ENCODE data around the gene GCGR. TPM values are rescaled to one million over a fixed set of nuclear protein-coding genes. Genes with fewer than 3 reads are reported as not detected.

GCGR gene
- not detected in 2 replicates for total RNA-seq (2014; rRNA removed; shearing (Covaris generic); ENCODE audit: low replicate concordance)

DNA sequence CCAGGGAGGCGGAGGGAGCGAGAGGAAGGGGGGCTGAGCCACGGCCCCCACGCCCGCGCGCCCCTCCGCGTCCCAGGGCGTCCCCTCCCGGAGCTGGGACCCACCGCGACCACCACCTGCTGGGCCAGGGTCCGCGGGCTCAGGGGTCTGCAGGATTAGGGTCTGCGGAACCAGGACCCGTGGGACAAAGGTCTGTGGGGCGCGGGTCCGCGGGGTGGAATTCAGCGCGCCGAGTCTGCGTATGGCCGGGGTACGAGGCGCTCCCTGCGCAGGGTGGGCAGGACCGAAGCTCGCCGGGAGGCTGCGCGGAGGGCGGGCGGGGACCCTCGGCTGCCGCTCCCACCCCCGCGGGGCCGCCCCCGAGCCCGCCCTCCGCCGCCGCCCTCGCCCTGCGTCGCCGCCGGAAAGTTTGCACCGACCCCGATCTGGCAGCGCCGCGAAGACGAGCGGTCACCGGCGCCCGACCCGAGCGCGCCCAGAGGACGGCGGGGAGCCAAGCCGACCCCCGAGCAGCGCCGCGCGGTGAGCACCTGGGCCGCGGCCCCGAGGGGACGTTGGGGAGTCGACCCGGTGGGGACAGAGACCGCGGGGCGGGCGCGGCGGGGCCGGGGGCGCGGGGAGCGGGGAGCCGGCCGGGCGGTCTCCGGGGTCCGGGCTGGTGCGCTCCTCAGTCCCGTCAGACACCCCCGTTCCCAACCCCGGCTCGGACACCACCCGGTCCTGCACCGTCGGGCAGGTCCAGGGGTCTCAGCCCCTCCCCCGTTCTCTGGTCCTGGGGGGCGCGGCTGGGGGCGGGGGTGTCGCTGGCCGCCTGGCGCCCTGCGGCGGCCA is at the start of gene GCGR:
Gene GCGR (plus strand): TSS at position 423 of the 831 bp plus-strand sequence. CDS start 4,869 bp downstream, outside the sequence.
- no peak for DNase-seq (ENCODE audit: low read depth)
- in situ Hi-C loops (cut with HindIII; ENCODE audit: low pct_unique_long_range_greater_than_20kb, low sequenced_read_pairs), result no loop called here

DNA sequence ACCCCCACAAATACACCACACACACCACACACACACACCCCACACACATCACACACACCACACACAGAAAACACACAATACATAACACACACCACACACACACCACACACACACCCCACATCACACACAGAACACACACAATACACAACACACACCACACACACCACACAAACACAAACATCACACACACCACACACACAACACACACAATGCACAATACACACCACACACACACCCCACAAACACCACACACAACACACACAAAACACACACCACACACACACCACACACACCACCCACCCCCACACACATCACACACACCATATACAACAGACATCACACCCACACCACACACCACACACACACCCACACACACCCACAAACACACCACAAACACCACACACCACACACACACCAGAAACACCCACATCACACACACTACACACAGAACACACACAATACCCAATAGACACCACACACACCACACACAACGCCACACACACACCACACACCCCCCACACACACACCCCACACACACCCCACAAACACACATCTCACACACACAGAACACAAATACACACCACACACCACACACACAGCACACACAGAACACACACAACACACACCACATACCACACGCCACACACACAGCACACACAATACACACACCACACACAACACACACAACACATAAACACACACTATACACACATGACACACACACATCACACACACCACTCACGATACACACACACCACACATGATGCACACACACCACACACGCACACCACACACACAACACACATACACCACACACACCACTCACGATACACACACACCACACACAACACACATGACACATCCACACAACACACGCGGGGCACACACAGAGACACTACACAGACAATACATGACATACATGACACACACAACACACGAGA is 11.0 kb upstream of the GCGR start:
- DNase-seq (ENCODE audit: low read depth), result no peak
- in situ Hi-C loops (cut with HindIII; ENCODE audit: low pct_unique_long_range_greater_than_20kb, low sequenced_read_pairs), result no loop called here

DNA sequence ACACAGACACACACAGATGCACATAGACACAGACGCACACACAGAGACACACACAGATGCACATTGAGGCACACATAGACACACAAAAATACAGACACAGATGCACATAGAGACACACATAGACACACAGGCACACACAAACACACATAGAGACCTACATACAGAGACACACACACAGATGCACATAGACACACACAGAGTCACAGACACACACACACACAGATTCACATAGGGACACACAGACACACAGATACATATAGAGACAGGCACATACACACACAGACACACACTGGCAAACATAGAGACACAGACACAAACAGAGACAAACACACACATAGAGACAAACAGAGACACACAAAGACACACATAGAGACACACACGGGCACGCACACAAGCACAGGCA is 9.9 kb upstream of the GCGR start:
- no peak for DNase-seq (ENCODE audit: low read depth)
- in situ Hi-C loops (cut with HindIII; ENCODE audit: low pct_unique_long_range_greater_than_20kb, low sequenced_read_pairs), result no loop called here

- peak; percentile 30 for DNase-seq (ENCODE audit: low read depth)
- in situ Hi-C loops (cut with HindIII; ENCODE audit: low pct_unique_long_range_greater_than_20kb, low sequenced_read_pairs), result no loop called here
Measured at GRCh38 chr17:81794509-81794908, 9.4 kb upstream of the GCGR start.

DNA sequence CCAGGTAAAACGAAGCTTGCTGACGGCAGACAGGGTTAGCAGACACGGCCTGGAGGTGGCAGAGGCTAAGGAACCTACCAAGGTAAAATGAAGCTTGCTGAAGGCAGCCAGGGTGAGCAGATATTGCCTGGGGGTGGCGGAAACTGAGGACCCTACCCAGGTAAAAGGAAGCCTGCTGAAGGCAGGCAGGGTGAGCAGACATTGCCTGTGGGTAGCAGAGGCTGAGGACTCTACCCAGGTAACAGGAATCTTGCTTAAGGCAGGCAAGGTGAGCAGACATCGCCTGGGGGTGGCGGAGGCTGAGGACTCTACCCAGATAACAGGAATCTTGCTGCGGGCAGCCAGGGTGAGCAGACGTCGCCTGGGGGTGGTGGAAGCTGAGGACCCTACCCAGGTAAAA is 2.6 kb upstream of the GCGR start:
- in situ Hi-C loops (cut with HindIII; ENCODE audit: low pct_unique_long_range_greater_than_20kb, low sequenced_read_pairs), result no loop called here
- no peak for DNase-seq (ENCODE audit: low read depth)

DNA sequence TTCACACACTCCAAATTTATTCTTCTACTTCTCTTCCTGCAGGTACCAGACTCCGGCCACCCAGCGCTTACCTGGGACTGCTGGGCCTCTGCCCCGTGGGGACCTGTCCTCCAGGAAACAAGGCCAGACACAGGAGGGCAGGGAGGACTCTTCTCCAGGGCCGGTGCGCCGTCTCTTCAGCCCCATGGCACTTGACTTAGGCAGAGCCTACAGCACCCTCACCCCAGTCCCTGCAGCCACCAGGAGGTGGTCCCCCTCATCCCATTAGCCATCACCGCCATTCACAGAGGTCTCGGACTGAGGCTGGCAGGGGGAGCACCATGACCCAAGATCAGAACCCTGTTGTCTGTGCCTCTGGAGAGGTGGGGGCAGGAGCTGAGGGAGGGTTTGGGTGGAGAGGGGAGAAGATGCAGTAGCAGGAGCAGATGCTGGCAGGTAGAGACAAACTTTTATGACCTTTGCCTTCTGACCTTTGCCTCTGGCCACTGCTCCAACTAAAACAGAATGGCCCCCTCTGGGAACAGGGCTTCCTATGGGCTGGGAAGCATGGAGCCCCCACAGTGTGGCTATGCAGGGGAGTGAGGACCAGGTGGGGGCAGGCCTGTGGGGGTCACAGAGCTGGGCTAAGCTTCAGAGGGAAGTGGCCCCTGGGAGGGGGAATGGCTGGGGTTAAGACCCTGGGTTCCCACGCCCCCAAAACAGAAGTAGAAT is 1.7 kb upstream of the GCGR start:
- in situ Hi-C loops (cut with HindIII; ENCODE audit: low pct_unique_long_range_greater_than_20kb, low sequenced_read_pairs), result no loop called here
- DNase-seq (ENCODE audit: low read depth), result no peak

DNA sequence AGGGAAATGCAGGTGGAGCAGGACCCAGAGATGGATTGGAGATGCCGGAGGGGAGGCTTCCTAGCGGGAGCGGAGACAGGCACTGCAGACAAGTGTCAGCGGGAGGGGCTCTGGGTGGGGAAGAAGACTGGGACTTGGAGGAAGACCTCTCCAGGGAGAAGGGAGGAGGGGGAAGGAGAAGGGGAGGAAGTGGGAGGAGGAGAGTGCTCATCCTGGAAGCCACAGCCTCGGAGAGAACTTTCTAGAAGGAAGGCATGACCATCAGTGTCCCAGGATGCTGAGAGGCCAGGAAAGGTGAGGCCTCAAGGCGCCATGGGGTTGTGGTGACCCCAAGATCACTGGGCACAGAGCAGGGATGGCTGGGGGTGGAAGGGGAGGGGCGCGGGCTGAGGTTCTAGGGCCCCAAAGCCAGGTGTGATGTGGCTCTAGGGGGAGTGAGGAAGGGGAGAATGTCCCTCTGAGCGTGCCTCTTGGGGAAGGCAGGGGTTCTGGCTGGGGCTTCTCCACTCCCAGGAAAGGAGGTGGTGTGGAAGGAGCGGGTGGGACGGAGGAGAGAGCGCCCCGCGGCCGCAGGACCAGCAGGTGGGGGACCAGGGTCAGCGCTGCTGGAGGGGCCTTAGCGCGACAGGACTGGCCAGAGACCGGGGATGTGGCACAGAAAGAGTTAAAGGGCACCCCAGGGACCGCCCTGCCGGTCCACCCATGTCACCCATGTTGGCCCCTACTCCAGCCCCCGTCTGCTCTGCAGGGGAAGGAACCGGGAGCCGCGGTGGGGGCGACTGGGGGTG is 900 bp upstream of the GCGR start:
- in situ Hi-C loops (cut with HindIII; ENCODE audit: low pct_unique_long_range_greater_than_20kb, low sequenced_read_pairs), result no loop called here
- no peak for DNase-seq (ENCODE audit: low read depth)

- in situ Hi-C loops (cut with HindIII; ENCODE audit: low pct_unique_long_range_greater_than_20kb, low sequenced_read_pairs), result no loop called here
- DNase-seq (ENCODE audit: low read depth), result no peak
Measured at GRCh38 chr17:81804559-81805399, 829 bp downstream of the GCGR start.

DNA sequence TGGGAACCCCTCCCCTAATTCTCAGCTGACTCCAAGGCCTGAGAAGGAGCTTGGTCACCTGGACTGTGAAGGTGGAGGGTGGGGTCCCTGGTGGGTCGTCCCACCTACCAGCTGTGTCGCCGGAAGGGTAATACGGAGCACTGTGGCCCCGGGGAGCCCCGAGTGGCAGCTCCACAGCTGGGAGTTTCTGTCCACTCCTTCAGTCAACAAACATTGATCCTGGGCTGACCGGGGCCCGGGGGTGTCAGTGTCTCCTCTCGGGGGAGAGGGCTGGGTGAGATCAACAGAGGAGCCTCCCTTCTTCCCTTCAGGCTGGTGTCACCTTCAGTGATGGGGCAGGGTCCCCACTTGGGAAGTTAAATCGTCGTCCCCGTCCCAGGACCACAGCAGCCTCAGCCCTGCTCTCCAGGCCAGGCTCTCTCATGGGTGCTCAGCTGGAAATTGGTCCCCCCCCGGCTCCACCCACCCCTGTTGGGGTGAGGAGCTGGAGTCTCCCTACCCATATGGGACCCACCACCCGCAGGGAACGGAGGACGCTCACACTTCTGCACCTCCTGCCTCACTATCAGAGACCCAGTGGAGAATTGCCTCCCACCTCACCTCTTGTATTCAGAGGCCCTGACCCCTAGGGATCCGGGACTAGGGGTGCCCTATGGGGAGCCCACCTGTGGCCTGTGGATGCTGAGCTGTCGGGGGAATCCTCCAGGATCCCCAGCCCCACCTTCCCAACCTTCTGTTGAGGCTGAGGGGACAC is 1.9 kb downstream of the GCGR start:
- DNase-seq (ENCODE audit: low read depth), result no peak
- in situ Hi-C loops (cut with HindIII; ENCODE audit: low pct_unique_long_range_greater_than_20kb, low sequenced_read_pairs), result no loop called here

- no peak for DNase-seq (ENCODE audit: low read depth)
Measured at GRCh38 chr17:81806461-81807209, 2.7 kb downstream of the GCGR start.

DNA sequence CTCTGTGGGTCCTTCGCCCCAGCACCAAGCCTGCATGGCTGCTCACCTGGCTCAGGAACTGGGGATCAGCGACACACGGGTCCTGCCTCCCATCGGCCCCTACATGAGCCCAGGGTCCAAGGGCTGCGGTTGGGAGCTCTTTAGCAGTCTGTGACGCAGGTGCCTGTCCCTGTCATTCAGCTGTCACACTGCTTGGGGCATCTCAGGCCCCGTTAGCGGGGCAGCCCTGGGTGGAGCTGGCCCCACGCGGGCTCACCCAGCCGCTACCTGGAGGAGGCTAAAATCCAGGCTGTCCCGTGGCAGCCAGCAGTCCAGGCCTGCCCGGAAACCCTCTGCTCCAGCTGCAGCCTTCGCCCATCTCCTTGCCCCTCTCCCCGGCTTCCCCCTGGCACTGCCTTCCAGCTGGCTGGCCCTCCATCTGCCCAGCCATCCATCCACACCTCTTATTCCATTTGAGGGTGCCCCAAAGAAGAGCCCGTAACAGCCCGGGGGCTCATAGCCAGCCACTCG is 3.3 kb downstream of the GCGR start:
- no peak for DNase-seq (ENCODE audit: low read depth)
- in situ Hi-C loops (cut with HindIII; ENCODE audit: low pct_unique_long_range_greater_than_20kb, low sequenced_read_pairs), result no loop called here

More at GRCh38 chr17:81806461-81807209, 2.7 kb downstream of the GCGR start:
- in situ Hi-C loops (cut with HindIII; ENCODE audit: low pct_unique_long_range_greater_than_20kb, low sequenced_read_pairs), result no loop called here

DNA sequence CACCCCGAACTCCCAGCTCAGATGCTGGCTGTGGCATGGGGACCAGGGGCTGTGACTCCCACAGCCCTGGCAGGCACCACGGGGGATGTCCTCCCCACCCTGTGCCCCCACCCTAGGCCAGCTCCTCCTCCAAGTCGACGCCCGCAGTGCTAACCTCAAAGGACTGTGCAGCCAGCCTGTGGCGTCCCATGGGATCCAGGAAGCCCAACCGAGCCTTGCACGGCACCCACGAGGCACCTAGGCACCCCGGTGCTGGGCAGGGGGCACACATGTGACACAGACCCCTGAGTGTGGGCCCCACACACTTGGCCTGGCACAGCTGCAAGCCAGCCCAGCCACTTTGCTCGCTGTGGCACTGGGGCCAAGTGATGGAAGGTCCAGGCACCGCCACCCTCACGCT is 3.9 kb downstream of the GCGR start:
- in situ Hi-C loops (cut with HindIII; ENCODE audit: low pct_unique_long_range_greater_than_20kb, low sequenced_read_pairs), result no loop called here
- no peak for DNase-seq (ENCODE audit: low read depth)

DNA sequence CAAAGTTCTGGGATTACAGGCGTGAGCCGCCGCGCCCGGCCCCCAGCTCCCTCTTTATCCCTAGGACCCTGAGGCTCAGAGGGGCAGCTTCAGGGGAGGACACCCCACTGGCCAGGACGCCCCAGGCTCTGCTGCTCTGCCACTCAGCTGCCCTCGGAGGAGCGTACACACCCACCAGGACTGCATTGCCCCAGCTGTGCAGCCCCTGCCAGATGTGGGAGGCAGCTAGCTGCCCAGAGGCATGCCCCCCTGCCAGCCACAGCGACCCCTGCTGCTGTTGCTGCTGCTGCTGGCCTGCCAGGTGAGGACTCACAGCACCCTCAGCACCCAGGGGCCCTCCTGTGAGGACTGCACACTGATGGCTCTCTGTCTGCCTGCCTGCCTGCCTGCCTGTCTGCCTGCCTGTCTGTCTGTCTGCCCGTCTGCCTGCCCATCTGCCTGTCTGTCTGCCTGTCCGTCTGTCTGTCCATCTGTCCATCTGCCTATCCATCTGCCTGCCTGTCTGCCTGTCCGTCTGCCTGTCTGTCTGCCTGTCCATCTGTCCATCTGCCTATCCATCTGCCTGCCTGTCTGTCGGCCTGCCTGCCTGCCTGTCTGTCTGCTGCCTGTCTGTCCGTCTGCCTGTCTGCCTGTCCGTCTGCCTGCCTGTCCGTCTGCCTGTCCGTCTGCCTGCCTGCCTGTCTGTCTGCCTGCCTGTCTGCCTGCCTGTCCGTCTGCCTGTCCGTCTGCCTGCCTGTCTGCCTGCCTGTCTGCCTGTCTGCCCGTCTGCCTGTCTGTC is 5.0 kb downstream of the GCGR start:
- in situ Hi-C loops (cut with HindIII; ENCODE audit: low pct_unique_long_range_greater_than_20kb, low sequenced_read_pairs), result no loop called here

DNA sequence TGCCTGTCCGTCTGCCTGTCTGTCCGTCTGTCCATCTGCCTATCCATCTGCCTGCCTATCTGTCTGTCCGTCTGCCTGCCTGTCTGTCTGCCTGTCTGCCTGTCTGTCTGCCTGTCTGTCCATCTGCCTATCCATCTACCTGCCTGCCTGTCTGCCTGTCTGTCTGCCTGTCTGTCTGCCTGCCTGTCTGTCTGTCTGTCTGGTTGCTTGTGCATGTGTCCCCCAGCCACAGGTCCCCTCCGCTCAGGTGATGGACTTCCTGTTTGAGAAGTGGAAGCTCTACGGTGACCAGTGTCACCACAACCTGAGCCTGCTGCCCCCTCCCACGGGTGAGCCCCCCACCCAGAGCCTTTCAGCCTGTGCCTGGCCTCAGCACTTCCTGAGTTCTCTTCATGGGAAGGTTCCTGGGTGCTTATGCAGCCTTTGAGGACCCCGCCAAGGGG is 5.6 kb downstream of the GCGR start:
- DNase-seq (ENCODE audit: low read depth), result no peak
- in situ Hi-C loops (cut with HindIII; ENCODE audit: low pct_unique_long_range_greater_than_20kb, low sequenced_read_pairs), result no loop called here

More for the DNA sequence above, 5.0 kb downstream of the GCGR start:
- DNase-seq (ENCODE audit: low read depth), result no peak

- in situ Hi-C loops (cut with HindIII; ENCODE audit: low pct_unique_long_range_greater_than_20kb, low sequenced_read_pairs), result no loop called here
- DNase-seq (ENCODE audit: low read depth), result no peak
Measured at GRCh38 chr17:81810476-81810875, 6.5 kb downstream of the GCGR start.
